Panc1 (cell line): ENCODE results near the gene IBA57.

Source experiments
- POLR2AphosphoS5 ChIP-seq: IDR thresholded peaks from 2 replicates; pipeline ENCODE4 v1.6.1; 2012; ENCODE audit warnings: mild to moderate bottlenecking, low read depth, low read length, moderate library complexity
- SIN3A ChIP-seq: IDR thresholded peaks from 2 replicates; pipeline ENCODE4 v1.6.1; 2012; ENCODE audit warnings: low read depth, mild to moderate bottlenecking, low read length, moderate library complexity, borderline replicate concordance; ENCODE audit not compliant: insufficient read depth
- TCF7L2 ChIP-seq: IDR thresholded peaks from 2 replicates; pipeline ENCODE4 v1.6.1; 2011; ENCODE audit warnings: mild to moderate bottlenecking, low read depth, low read length, inconsistent platforms
- TF ChIP-seq, protein P1 (sequence below): fragments of 450-650 bp; IDR thresholded peaks from 2 replicates; pipeline ENCODE4 v1.5.1; 2017; ENCODE audit warnings: mild to moderate bottlenecking
- TF ChIP-seq, protein P2 (sequence below), 2 experiments: IDR thresholded peaks; 2 replicates each; pipeline ENCODE4 v1.6.1; 2011 to 2012; ENCODE audit warnings: low read depth in 2 of 2, control low read depth in 1 of 2, low read length in 1 of 2, mild to moderate bottlenecking in 1 of 2, moderate library complexity in 1 of 2; ENCODE audit not compliant: insufficient read depth in 1 of 2

DNA sequence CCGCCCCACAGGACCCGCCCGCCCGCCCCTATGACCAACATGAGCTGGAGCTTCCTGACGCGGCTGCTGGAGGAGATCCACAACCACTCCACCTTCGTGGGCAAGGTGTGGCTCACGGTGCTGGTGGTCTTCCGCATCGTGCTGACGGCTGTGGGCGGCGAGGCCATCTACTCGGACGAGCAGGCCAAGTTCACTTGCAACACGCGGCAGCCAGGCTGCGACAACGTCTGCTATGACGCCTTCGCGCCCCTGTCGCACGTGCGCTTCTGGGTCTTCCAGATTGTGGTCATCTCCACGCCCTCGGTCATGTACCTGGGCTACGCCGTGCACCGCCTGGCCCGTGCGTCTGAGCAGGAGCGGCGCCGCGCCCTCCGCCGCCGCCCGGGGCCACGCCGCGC is 7.9 kb upstream of the IBA57 start:
- TF ChIP-seq POLR2AphosphoS5, result no peak
- TF ChIP-seq, protein P1, sequence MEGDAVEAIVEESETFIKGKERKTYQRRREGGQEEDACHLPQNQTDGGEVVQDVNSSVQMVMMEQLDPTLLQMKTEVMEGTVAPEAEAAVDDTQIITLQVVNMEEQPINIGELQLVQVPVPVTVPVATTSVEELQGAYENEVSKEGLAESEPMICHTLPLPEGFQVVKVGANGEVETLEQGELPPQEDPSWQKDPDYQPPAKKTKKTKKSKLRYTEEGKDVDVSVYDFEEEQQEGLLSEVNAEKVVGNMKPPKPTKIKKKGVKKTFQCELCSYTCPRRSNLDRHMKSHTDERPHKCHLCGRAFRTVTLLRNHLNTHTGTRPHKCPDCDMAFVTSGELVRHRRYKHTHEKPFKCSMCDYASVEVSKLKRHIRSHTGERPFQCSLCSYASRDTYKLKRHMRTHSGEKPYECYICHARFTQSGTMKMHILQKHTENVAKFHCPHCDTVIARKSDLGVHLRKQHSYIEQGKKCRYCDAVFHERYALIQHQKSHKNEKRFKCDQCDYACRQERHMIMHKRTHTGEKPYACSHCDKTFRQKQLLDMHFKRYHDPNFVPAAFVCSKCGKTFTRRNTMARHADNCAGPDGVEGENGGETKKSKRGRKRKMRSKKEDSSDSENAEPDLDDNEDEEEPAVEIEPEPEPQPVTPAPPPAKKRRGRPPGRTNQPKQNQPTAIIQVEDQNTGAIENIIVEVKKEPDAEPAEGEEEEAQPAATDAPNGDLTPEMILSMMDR, result no peak
- no peak for TF ChIP-seq SIN3A
- TF ChIP-seq, protein P2, sequence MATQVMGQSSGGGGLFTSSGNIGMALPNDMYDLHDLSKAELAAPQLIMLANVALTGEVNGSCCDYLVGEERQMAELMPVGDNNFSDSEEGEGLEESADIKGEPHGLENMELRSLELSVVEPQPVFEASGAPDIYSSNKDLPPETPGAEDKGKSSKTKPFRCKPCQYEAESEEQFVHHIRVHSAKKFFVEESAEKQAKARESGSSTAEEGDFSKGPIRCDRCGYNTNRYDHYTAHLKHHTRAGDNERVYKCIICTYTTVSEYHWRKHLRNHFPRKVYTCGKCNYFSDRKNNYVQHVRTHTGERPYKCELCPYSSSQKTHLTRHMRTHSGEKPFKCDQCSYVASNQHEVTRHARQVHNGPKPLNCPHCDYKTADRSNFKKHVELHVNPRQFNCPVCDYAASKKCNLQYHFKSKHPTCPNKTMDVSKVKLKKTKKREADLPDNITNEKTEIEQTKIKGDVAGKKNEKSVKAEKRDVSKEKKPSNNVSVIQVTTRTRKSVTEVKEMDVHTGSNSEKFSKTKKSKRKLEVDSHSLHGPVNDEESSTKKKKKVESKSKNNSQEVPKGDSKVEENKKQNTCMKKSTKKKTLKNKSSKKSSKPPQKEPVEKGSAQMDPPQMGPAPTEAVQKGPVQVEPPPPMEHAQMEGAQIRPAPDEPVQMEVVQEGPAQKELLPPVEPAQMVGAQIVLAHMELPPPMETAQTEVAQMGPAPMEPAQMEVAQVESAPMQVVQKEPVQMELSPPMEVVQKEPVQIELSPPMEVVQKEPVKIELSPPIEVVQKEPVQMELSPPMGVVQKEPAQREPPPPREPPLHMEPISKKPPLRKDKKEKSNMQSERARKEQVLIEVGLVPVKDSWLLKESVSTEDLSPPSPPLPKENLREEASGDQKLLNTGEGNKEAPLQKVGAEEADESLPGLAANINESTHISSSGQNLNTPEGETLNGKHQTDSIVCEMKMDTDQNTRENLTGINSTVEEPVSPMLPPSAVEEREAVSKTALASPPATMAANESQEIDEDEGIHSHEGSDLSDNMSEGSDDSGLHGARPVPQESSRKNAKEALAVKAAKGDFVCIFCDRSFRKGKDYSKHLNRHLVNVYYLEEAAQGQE (IDR thresholded peaks at IDR 0.05; ENCODE audit: insufficient read depth in 1 of 2, low read depth in 2 of 2, low read length in 1 of 2), result no peak
- no peak for TF ChIP-seq TCF7L2
